MCF 10A (cell line): ENCODE measurements around the gene SAG. TPM values are rescaled to one million over a fixed set of nuclear protein-coding genes. Genes with fewer than 3 reads are reported as not detected.
A peak's percentile ranks its signal among the peaks of the same experiment; 100 is the strongest.

ENCODE experiments used
- Bru-seq: library from RNA; stranded (reverse); fragments of 400-500 nt; gene quantifications from one replicate; lab custom pipeline; 2021; lab: Mats Ljungman, UMichigan
- BruChase-seq, 2 experiments: library from RNA; stranded (reverse); fragments of 400-500 nt; gene quantifications; one replicate each; lab custom pipeline; 2021; lab: Mats Ljungman, UMichigan
- BruUV-seq: library from RNA; stranded (reverse); fragments of 400-500 nt; replicated peaks from 2 replicates; lab custom pipeline; 2021; lab: Mats Ljungman, UMichigan
- CTCF ChIA-PET: fragments of 300-600 bp; sonication (Branson Sonifier 250); formaldehyde crosslinking; extraction: SDS; loops from one replicate; lab custom pipeline; 2021; ENCODE audit warnings: antibody characterized with exemption, inconsistent platforms; lab: Yijun Ruan, JAX
- POLR2A ChIA-PET: fragments of 300-600, 350-650 bp; sonication (Branson Sonifier 250); formaldehyde crosslinking; extraction: SDS; loops from one replicate; lab custom pipeline; 2020; ENCODE audit warnings: antibody characterized with exemption, inconsistent platforms; lab: Yijun Ruan, JAX
- DNase-seq: peaks from one replicate; pipeline ENCODE4 v3.0.0-alpha.2; 2018; ENCODE audit not compliant: unreplicated experiment
- H3K27ac Mint-ChIP-seq: one replicate; pipeline ENCODE4 v1.8.0; 2022; ENCODE audit warnings: mild to moderate bottlenecking, low read depth, mixed read lengths; ENCODE audit not compliant: unreplicated experiment
- H3K27me3 Mint-ChIP-seq: one replicate; pipeline ENCODE4 v1.8.0; 2022; ENCODE audit warnings: mixed read lengths; ENCODE audit not compliant: insufficient read depth, unreplicated experiment
- H3K36me3 Mint-ChIP-seq: one replicate; pipeline ENCODE4 v1.8.0; 2022; ENCODE audit warnings: mild to moderate bottlenecking, moderate library complexity, mixed read lengths; ENCODE audit not compliant: insufficient read depth, unreplicated experiment
- H3K4me1 Mint-ChIP-seq: one replicate; pipeline ENCODE4 v1.8.0; 2022; ENCODE audit warnings: mixed read lengths; ENCODE audit not compliant: insufficient read depth, unreplicated experiment
- H3K4me3 Mint-ChIP-seq: one replicate; pipeline ENCODE4 v1.8.0; 2022; ENCODE audit warnings: mild to moderate bottlenecking, moderate library complexity, mixed read lengths; ENCODE audit not compliant: unreplicated experiment
- H3K9me3 Mint-ChIP-seq: one replicate; pipeline ENCODE4 v1.8.0; 2022; ENCODE audit warnings: mixed read lengths; ENCODE audit not compliant: unreplicated experiment
- CTCF ChIP-seq: fragments of 200-600 bp; IDR thresholded peaks from one replicate; pipeline ENCODE4 v1.8.0; 2022; ENCODE audit warnings: antibody characterized with exemption, mild to moderate bottlenecking; ENCODE audit not compliant: unreplicated experiment
- intact Hi-C: fragments of 100-400 bp; cut with micrococcal nuclease; formaldehyde crosslinking; loops from 2 replicates; pipeline ENCODE4 v1.14.1; 2022
- long read RNA-seq: library from polyadenylated mRNA; stranded (forward); transcript quantifications from one replicate; pipeline ENCODE4 v2.0.0, GENCODE V29; 2022
- total RNA-seq: library from RNA; stranded (reverse); gene quantifications from 2 replicates; pipeline ENCODE4 v1.2.3, GENCODE V29; 2022

The SAG gene
- not detected in 2 replicates for total RNA-seq
- Bru-seq, nascent RNA: percentile 3 among the genes with signal in this experiment
- percentile 5 among the genes with signal in this experiment for BruChase-seq, experiment 1, labeled RNA remaining after a 6-hour chase
- BruChase-seq, experiment 2, labeled RNA remaining after a 2-hour chase: percentile 3 among the genes with signal in this experiment
- long read RNA-seq: 0 reads

- no peak within 1 kb of the TSS for H3K4me3 Mint-ChIP-seq
- ChIA-PET POLR2A (no interaction called here), CTCF (interaction anchor here (0.6 to 1.5 kb wide), 2 partner anchors 12 to 1894 kb away, joined by 3 to 4 read pairs; no protein-coding TSS in a partner anchor)
- H3K27ac Mint-ChIP-seq: no peak within 1 kb of the TSS
- H3K36me3 Mint-ChIP-seq: peaks cover 6% of the 10 kb centered on the region
- H3K27me3 Mint-ChIP-seq: peaks cover 19% of the 10 kb centered on the region
- no peak for TF ChIP-seq CTCF
- no TSS peak for BruUV-seq
- intact Hi-C loops: no loop called here
- H3K4me1 Mint-ChIP-seq: no peaks in the 10 kb centered on the region
- H3K9me3 Mint-ChIP-seq: no peaks in the 10 kb centered on the region
- no peak for DNase-seq
These were observed at the start of gene SAG for GRCh38 chr2:233307565-233307964. Gene SAG, plus strand, starts transcription at chr2:233307816. Its CDS starts 1,374 bp downstream, at chr2:233309190.

- no peak for TF ChIP-seq CTCF
- H3K36me3 Mint-ChIP-seq: peaks cover 54% of the 10 kb centered on the region
- no peak for DNase-seq
- no peak overlapping the region for H3K4me3 Mint-ChIP-seq
- intact Hi-C loops: no loop called here
- BruUV-seq: no TSS peak
- H3K4me1 Mint-ChIP-seq: peaks cover 16% of the 10 kb centered on the region
- ChIA-PET POLR2A (no interaction called here), CTCF (no interaction called here)
- H3K9me3 Mint-ChIP-seq: no peaks in the 10 kb centered on the region
- H3K27ac Mint-ChIP-seq: no peak overlapping the region
- H3K27me3 Mint-ChIP-seq: no peaks in the 10 kb centered on the region
These were observed 49.4 kb upstream of the SAG start for GRCh38 chr2:233258211-233258610.

GRCh38 chr2:233259730-233260129 lies 47.9 kb upstream of the SAG start:
- peaks cover 68% of the 10 kb centered on the region for H3K36me3 Mint-ChIP-seq
- no peak for DNase-seq
- peak overlapping the region; percentile 32 for H3K27ac Mint-ChIP-seq
- peaks cover 8% of the 10 kb centered on the region for H3K4me1 Mint-ChIP-seq
- H3K4me3 Mint-ChIP-seq: no peak overlapping the region
- TF ChIP-seq CTCF: no peak
- H3K9me3 Mint-ChIP-seq: no peaks in the 10 kb centered on the region
- POLR2A ChIA-PET: no interaction called here
- no TSS peak for BruUV-seq
- intact Hi-C loops: no loop called here
- H3K27me3 Mint-ChIP-seq: no peaks in the 10 kb centered on the region
- CTCF ChIA-PET: interaction anchor here (1.7 kb wide), 1 partner anchor 9 kb away, joined by 4 read pairs; no protein-coding TSS in a partner anchor

GRCh38 chr2:233260661-233261060 lies 47.0 kb upstream of the SAG start:
- no TSS peak for BruUV-seq
- ChIA-PET POLR2A (no interaction called here), CTCF (interaction anchor here (0.5 to 2.0 kb wide), 4 partner anchors 9 to 46 kb away, joined by 3 to 10 read pairs (median 4); partner anchors contain the start of gene ATG16L1)
- Mint-ChIP-seq H3K4me3 (no peak overlapping the region), H3K27me3 (no peaks in the 10 kb centered on the region), H3K27ac (no peak overlapping the region), H3K36me3 (peaks cover 75% of the 10 kb centered on the region), H3K9me3 (no peaks in the 10 kb centered on the region), H3K4me1 (peaks cover 2% of the 10 kb centered on the region)
- no peak for DNase-seq
- intact Hi-C loops: no loop called here
- TF ChIP-seq CTCF: no peak
